ENCODE results near the gene PAPPA. TPM values are rescaled to one million over a fixed set of nuclear protein-coding genes. Genes with fewer than 3 reads are reported as not detected.

The PAPPA gene
- total RNA-seq, 1 experiment from 2014 or later, result 0.17 TPM

DNA sequence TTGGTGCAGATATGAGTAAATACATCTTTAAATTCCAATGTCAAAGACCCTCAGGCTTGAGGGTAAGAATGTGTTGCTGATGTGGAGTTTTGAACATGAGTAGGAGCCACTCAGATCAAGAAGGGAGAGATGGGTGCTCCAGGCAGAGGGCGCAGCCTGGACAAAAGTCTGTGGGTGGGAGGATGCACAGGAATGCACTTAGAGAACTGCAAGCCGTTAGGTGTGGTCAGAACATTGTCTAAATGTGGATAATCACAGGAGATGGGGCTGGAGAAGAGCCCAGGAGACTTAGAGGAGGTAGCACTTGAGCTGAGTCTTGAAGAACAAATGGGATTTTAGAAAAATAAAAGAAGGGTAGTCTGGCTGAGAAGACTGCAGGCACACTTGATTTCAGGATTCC, 255.5 kb downstream of the PAPPA start:
- no peak overlapping the region for H3K27ac ChIP-seq (ENCODE audit: insufficient read length, low read depth, low read length)
- no peak overlapping the region for H3K18ac ChIP-seq (ENCODE audit: insufficient read length, low read depth, low read length)
- no peak overlapping the region for H3K14ac ChIP-seq (ENCODE audit: insufficient read depth, low read length)
- no peaks in the 10 kb centered on the region for H3K23me2 ChIP-seq (ENCODE audit: insufficient read length, low read depth, low read length, poor library complexity, severe bottlenecking)
- no peak overlapping the region for H2AK5ac ChIP-seq (ENCODE audit: insufficient read length, low read length)
- H3K23ac ChIP-seq (ENCODE audit: insufficient read length, low read depth, low read length), result no peak overlapping the region
- no peaks in the 10 kb centered on the region for H3K79me2 ChIP-seq (ENCODE audit: insufficient read depth, low read length)
- no peaks in the 10 kb centered on the region for H3K27me3 Mint-ChIP-seq (ENCODE audit: low read depth)
- no peak overlapping the region for H2BK5ac ChIP-seq (ENCODE audit: insufficient read length, low read length)
- no peaks in the 10 kb centered on the region for H3K9me3 ChIP-seq (ENCODE audit: control insufficient read depth, low read depth, low read length)
- H3K4me1 Mint-ChIP-seq, result no peaks in the 10 kb centered on the region
- H3K9ac ChIP-seq (ENCODE audit: extremely low read depth, insufficient read length, low read length), result no peak overlapping the region
- no peak overlapping the region for H3K56ac ChIP-seq (ENCODE audit: insufficient read length, low read depth, low read length)
- no peak overlapping the region for H4K91ac ChIP-seq (ENCODE audit: insufficient read length, low read depth, low read length)
- TF ChIP-seq, protein P1, sequence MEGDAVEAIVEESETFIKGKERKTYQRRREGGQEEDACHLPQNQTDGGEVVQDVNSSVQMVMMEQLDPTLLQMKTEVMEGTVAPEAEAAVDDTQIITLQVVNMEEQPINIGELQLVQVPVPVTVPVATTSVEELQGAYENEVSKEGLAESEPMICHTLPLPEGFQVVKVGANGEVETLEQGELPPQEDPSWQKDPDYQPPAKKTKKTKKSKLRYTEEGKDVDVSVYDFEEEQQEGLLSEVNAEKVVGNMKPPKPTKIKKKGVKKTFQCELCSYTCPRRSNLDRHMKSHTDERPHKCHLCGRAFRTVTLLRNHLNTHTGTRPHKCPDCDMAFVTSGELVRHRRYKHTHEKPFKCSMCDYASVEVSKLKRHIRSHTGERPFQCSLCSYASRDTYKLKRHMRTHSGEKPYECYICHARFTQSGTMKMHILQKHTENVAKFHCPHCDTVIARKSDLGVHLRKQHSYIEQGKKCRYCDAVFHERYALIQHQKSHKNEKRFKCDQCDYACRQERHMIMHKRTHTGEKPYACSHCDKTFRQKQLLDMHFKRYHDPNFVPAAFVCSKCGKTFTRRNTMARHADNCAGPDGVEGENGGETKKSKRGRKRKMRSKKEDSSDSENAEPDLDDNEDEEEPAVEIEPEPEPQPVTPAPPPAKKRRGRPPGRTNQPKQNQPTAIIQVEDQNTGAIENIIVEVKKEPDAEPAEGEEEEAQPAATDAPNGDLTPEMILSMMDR (conservative IDR thresholded peaks at IDR 0.05), result no peak
- no peaks in the 10 kb centered on the region for H3K9me3 Mint-ChIP-seq
- H2BK15ac ChIP-seq (ENCODE audit: low read depth, low read length), result no peak overlapping the region
- no peaks in the 10 kb centered on the region for H4K20me1 ChIP-seq (ENCODE audit: control insufficient read depth, insufficient read depth, insufficient read length)
- WGBS (ENCODE audit: extremely low coverage, insufficient read length, low lambda C conversion rate), result no CpG with 5 or more reads among the region's 2 CpGs
- no peaks in the 10 kb centered on the region for H3K4me1 ChIP-seq (ENCODE audit: insufficient read depth, low read length)
- H3K27ac Mint-ChIP-seq, result no peak overlapping the region; a peak in 1 of 7 replicates
- H3T11ph ChIP-seq (ENCODE audit: low read length), result no peak overlapping the region
- H3K27me3 ChIP-seq (ENCODE audit: insufficient read depth, low read length), result peaks cover 1% of the 10 kb centered on the region; the same call in 1 of the 2 replicates
- no peaks in the 10 kb centered on the region for H3K79me1 ChIP-seq (ENCODE audit: insufficient read depth, low read depth, low read length, poor library complexity, severe bottlenecking)
- no peak overlapping the region for H3K4me2 ChIP-seq (ENCODE audit: insufficient read depth, insufficient read length, low read length)
- H2BK20ac ChIP-seq (ENCODE audit: low read depth, low read length, poor library complexity, severe bottlenecking), result no peak overlapping the region
- H2BK12ac ChIP-seq (ENCODE audit: insufficient read length, low read depth, low read length), result no peak overlapping the region
- H4K8ac ChIP-seq (replicated peaks; ENCODE audit: insufficient read length, low read depth, low read length), result no peak overlapping the region
- no peak overlapping the region for H3K4me3 Mint-ChIP-seq
- no peak overlapping the region for H3K4ac ChIP-seq (ENCODE audit: low read depth, low read length)
- no peak overlapping the region for H2BK120ac ChIP-seq (ENCODE audit: low read depth, low read length, poor library complexity, severe bottlenecking)
- no peak overlapping the region for H2AFZ ChIP-seq (ENCODE audit: low read length)
- DNase-seq, result no peak
- H4K5ac ChIP-seq (ENCODE audit: insufficient read length, low read depth, low read length), result no peak overlapping the region
- no peaks in the 10 kb centered on the region for H3K36me3 Mint-ChIP-seq (ENCODE audit: insufficient read depth in 1 of 3, low read depth in 3 of 3)

Data from H9 (cell line).